K562 (cell line): ENCODE measurements around the gene TRMT2A. TPM values are rescaled to one million over a fixed set of nuclear protein-coding genes. Genes with fewer than 3 reads are reported as not detected.

Source experiments
- ATF1 ChIP-seq, 2 experiments: fragments of 450-650 bp in 1 of 2; IDR thresholded peaks; 2 replicates each; pipeline ENCODE4 v1.6.1; 2016; ENCODE audit warnings: missing compliant biosample characterization in 1 of 2, missing genetic modification characterization in 1 of 2
- KAT2B ChIP-seq: IDR thresholded peaks from one replicate; pipeline ENCODE4 v1.6.1; 2012; ENCODE audit warnings: low read depth, mild to moderate bottlenecking, control low read depth, inconsistent platforms, low read length, moderate library complexity
- NFATC3 ChIP-seq: fragments of 450-650 bp; IDR thresholded peaks from 2 replicates; pipeline ENCODE4 v1.6.1; 2017; ENCODE audit warnings: mild to moderate bottlenecking
- RBFOX2 ChIP-seq: fragments of 200-400 bp; formaldehyde crosslinking; IDR thresholded peaks from 2 replicates; pipeline ENCODE4 v1.6.1; 2017; ENCODE audit warnings: low read depth, mild to moderate bottlenecking, low read length, moderate library complexity
- polyA plus RNA-seq, 8 experiments: library from polyadenylated mRNA; depleted of rRNA in 4 of 8; stranded (reverse) in 5 of 8; unstranded in 3 of 8; fragments of >200 nt; fragmentation: Nextera tagmentation in 2 of 8; fragmentation: Illumina TruSeq in 1 of 8; extraction: Ambion mirVana in 2 of 8; extraction: Trizol in 1 of 8; gene quantifications; 2 replicates each; pipeline versions ENCODE4 v1.2.1 to v1.2.3, GENCODE V29; 2011 to 2014; ENCODE audit warnings: inconsistent platforms in 1 of 8, missing spikeins in 1 of 8
- total RNA-seq, 7 experiments: library from RNA; depleted of rRNA in 6 of 7; stranded (reverse); fragments of >200 nt in 6 of 7; fragmentation: Illumina TruSeq in 2 of 7; extraction: Trizol in 2 of 7; gene quantifications; 2 replicates each; pipeline versions ENCODE4 v1.2.1 to v1.2.3, GENCODE V29; 2011 to 2021; ENCODE audit warnings: low replicate concordance in 1 of 7
- TF ChIP-seq, protein P1 (sequence below): sonication (generic); formaldehyde crosslinking; IDR thresholded peaks from 2 replicates; pipeline ENCODE4 v1.8.0; 2022; ENCODE audit warnings: mild to moderate bottlenecking, missing genetic modification reagents
- TF ChIP-seq, protein P2 (sequence below): fragments of 250-450 bp; sonication (Bioruptor Pico); IDR thresholded peaks from 2 replicates; pipeline ENCODE4 v1.4.0; 2020; ENCODE audit warnings: mild to moderate bottlenecking, moderate library complexity, borderline replicate concordance
- TF ChIP-seq, protein P3 (sequence below): fragments of 450-650 bp; formaldehyde crosslinking; IDR thresholded peaks from 2 replicates; pipeline ENCODE4 v1.4.0; 2020; ENCODE audit warnings: mild to moderate bottlenecking, moderate library complexity
- TF ChIP-seq, protein P4 (sequence below), 2 experiments: IDR thresholded peaks in 1 of 2; conservative IDR thresholded peaks in 1 of 2; 2 replicates each; pipeline ENCODE4 v1.6.1; 2016; ENCODE audit warnings: low read depth in 2 of 2, mild to moderate bottlenecking in 1 of 2, missing compliant biosample characterization in 1 of 2, missing genetic modification characterization in 1 of 2, moderate library complexity in 1 of 2
- TF ChIP-seq, protein P5 (sequence below), 2 experiments: fragments of 450-650 bp; formaldehyde crosslinking in 1 of 2; IDR thresholded peaks; 2 replicates each; pipeline versions ENCODE4 v1.4.0 to v1.6.1; 2014 to 2020; ENCODE audit warnings: mild to moderate bottlenecking in 2 of 2, borderline replicate concordance in 1 of 2, low read depth in 1 of 2

TRMT2A gene
- total and polyA plus RNA-seq, 9 of the 15 experiments (the other 6 are each of a cell fraction or from before 2014, with no cell fraction given) = 1.6 to 265 (median 140) TPM

DNA sequence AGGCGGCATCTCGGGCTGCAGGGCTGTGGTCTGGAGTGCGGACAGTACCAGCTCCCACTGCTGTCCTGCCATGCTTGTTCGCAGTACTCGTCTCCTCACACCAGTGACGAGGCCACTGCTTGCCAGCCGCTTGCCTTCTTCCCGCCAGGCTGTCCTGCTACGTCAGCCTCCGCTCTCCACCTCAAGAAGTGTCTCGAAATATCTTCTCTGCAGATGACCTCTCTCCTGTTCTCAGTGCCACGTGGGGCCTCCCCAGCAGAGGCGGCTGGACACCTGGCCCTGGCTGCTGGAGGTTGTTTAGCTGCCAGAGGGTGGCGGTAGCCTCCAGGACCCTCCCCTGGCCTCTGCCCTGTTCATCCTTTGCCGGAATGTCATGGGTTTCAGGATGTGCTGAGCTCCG is 36.9 kb upstream of the TRMT2A start (continued):
- TF ChIP-seq, protein P1, sequence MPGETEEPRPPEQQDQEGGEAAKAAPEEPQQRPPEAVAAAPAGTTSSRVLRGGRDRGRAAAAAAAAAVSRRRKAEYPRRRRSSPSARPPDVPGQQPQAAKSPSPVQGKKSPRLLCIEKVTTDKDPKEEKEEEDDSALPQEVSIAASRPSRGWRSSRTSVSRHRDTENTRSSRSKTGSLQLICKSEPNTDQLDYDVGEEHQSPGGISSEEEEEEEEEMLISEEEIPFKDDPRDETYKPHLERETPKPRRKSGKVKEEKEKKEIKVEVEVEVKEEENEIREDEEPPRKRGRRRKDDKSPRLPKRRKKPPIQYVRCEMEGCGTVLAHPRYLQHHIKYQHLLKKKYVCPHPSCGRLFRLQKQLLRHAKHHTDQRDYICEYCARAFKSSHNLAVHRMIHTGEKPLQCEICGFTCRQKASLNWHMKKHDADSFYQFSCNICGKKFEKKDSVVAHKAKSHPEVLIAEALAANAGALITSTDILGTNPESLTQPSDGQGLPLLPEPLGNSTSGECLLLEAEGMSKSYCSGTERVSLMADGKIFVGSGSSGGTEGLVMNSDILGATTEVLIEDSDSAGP (CRISPR knock-in tag) = no peak
- no peak for TF ChIP-seq KAT2B
- no peak for TF ChIP-seq NFATC3
- no peak for TF ChIP-seq ATF1 (CRISPR knock-in tag; IDR thresholded peaks at IDR 0.05)
- no peak for TF ChIP-seq ATF1 (tag; IDR thresholded peaks at IDR 0.05)
- TF ChIP-seq, protein P2, sequence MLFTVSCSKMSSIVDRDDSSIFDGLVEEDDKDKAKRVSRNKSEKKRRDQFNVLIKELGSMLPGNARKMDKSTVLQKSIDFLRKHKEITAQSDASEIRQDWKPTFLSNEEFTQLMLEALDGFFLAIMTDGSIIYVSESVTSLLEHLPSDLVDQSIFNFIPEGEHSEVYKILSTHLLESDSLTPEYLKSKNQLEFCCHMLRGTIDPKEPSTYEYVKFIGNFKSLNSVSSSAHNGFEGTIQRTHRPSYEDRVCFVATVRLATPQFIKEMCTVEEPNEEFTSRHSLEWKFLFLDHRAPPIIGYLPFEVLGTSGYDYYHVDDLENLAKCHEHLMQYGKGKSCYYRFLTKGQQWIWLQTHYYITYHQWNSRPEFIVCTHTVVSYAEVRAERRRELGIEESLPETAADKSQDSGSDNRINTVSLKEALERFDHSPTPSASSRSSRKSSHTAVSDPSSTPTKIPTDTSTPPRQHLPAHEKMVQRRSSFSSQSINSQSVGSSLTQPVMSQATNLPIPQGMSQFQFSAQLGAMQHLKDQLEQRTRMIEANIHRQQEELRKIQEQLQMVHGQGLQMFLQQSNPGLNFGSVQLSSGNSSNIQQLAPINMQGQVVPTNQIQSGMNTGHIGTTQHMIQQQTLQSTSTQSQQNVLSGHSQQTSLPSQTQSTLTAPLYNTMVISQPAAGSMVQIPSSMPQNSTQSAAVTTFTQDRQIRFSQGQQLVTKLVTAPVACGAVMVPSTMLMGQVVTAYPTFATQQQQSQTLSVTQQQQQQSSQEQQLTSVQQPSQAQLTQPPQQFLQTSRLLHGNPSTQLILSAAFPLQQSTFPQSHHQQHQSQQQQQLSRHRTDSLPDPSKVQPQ = no peak
- TF ChIP-seq, protein P3, sequence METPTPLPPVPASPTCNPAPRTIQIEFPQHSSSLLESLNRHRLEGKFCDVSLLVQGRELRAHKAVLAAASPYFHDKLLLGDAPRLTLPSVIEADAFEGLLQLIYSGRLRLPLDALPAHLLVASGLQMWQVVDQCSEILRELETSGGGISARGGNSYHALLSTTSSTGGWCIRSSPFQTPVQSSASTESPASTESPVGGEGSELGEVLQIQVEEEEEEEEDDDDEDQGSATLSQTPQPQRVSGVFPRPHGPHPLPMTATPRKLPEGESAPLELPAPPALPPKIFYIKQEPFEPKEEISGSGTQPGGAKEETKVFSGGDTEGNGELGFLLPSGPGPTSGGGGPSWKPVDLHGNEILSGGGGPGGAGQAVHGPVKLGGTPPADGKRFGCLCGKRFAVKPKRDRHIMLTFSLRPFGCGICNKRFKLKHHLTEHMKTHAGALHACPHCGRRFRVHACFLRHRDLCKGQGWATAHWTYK (CRISPR knock-in tag) = no peak
- 0 out of 2 replicates have a peak, but pooled peaks have one; percentile 33 for TF ChIP-seq RBFOX2
- TF ChIP-seq, protein P4, sequence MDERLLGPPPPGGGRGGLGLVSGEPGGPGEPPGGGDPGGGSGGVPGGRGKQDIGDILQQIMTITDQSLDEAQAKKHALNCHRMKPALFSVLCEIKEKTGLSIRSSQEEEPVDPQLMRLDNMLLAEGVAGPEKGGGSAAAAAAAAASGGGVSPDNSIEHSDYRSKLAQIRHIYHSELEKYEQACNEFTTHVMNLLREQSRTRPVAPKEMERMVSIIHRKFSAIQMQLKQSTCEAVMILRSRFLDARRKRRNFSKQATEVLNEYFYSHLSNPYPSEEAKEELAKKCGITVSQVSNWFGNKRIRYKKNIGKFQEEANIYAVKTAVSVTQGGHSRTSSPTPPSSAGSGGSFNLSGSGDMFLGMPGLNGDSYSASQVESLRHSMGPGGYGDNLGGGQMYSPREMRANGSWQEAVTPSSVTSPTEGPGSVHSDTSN (CRISPR knock-in tag; IDR thresholded peaks at IDR 0.05; ENCODE audit: low read depth) = no peak
- TF ChIP-seq, protein P4 (tag; conservative IDR thresholded peaks at IDR 0.05; ENCODE audit: low read depth) = no peak
- TF ChIP-seq, protein P5, sequence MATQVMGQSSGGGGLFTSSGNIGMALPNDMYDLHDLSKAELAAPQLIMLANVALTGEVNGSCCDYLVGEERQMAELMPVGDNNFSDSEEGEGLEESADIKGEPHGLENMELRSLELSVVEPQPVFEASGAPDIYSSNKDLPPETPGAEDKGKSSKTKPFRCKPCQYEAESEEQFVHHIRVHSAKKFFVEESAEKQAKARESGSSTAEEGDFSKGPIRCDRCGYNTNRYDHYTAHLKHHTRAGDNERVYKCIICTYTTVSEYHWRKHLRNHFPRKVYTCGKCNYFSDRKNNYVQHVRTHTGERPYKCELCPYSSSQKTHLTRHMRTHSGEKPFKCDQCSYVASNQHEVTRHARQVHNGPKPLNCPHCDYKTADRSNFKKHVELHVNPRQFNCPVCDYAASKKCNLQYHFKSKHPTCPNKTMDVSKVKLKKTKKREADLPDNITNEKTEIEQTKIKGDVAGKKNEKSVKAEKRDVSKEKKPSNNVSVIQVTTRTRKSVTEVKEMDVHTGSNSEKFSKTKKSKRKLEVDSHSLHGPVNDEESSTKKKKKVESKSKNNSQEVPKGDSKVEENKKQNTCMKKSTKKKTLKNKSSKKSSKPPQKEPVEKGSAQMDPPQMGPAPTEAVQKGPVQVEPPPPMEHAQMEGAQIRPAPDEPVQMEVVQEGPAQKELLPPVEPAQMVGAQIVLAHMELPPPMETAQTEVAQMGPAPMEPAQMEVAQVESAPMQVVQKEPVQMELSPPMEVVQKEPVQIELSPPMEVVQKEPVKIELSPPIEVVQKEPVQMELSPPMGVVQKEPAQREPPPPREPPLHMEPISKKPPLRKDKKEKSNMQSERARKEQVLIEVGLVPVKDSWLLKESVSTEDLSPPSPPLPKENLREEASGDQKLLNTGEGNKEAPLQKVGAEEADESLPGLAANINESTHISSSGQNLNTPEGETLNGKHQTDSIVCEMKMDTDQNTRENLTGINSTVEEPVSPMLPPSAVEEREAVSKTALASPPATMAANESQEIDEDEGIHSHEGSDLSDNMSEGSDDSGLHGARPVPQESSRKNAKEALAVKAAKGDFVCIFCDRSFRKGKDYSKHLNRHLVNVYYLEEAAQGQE (IDR thresholded peaks at IDR 0.05; ENCODE audit: borderline replicate concordance) = peak; percentile 28; the same call in 1 of the 2 replicates
- TF ChIP-seq, protein P5 (CRISPR knock-in tag; IDR thresholded peaks at IDR 0.05; ENCODE audit: low read depth) = no peak
